ENCODE results near the gene RASL10B.
"Not testable (repeated sequence)": the region's sequence is repeated elsewhere in the genome, so short reads cannot be mapped to it uniquely, and the experiment has no call there.

The RASL10B gene

GRCh38 chr17:35731239-35731916 lies at the start of gene RASL10B:
RASL10B (plus strand) TSS chr17:35731639; CDS start chr17:35735185, 3,546 bp downstream.
- Mint-ChIP-seq H3K27ac (no peak within 1 kb of the TSS), H3K4me3 (peak within 1 kb of the TSS; percentile 70), H3K4me1 (peaks cover 11% of the 10 kb centered on the region), H3K36me3 (peaks cover 14% of the 10 kb centered on the region), H3K27me3 (peaks cover 9% of the 10 kb centered on the region), H3K9me3 (no peaks in the 10 kb centered on the region)
- ATAC-seq, result peak; percentile 59

- Mint-ChIP-seq H3K27ac (no peak overlapping the region), H3K9me3 (no peaks in the 10 kb centered on the region), H3K27me3 (no peaks in the 10 kb centered on the region), H3K4me3 (no peak overlapping the region), H3K4me1 (no peaks in the 10 kb centered on the region), H3K36me3 (peaks cover 68% of the 10 kb centered on the region)
- ATAC-seq, result no peak
These were observed 47.8 kb upstream of the RASL10B start for GRCh38 chr17:35683591-35683990.

GRCh38 chr17:35684055-35684802 lies 47.2 kb upstream of the RASL10B start:
- H3K36me3 Mint-ChIP-seq, result peaks cover 68% of the 10 kb centered on the region
- H3K9me3 Mint-ChIP-seq, result no peaks in the 10 kb centered on the region
- ATAC-seq, result no peak
- H3K4me3 Mint-ChIP-seq, result no peak overlapping the region
- H3K27me3 Mint-ChIP-seq, result no peaks in the 10 kb centered on the region
- H3K27ac Mint-ChIP-seq, result no peak overlapping the region
- no peaks in the 10 kb centered on the region for H3K4me1 Mint-ChIP-seq

- no peak overlapping the region for H3K27ac Mint-ChIP-seq
- no peak overlapping the region for H3K4me3 Mint-ChIP-seq
- H3K36me3 Mint-ChIP-seq, result peaks cover 50% of the 10 kb centered on the region
- H3K4me1 Mint-ChIP-seq, result no peaks in the 10 kb centered on the region
- no peaks in the 10 kb centered on the region for H3K27me3 Mint-ChIP-seq
- H3K9me3 Mint-ChIP-seq, result peaks cover 4% of the 10 kb centered on the region
- ATAC-seq, result no peak
These were observed 38.8 kb upstream of the RASL10B start for GRCh38 chr17:35692512-35693210.

GRCh38 chr17:35693662-35694061 lies 37.8 kb upstream of the RASL10B start:
- Mint-ChIP-seq H3K4me1 (no peaks in the 10 kb centered on the region), H3K36me3 (peaks cover 40% of the 10 kb centered on the region), H3K27me3 (no peaks in the 10 kb centered on the region), H3K9me3 (peaks cover 4% of the 10 kb centered on the region), H3K27ac (no peak overlapping the region), H3K4me3 (no peak overlapping the region)
- ATAC-seq, result no peak

- H3K4me1 Mint-ChIP-seq, result no peaks in the 10 kb centered on the region
- H3K27me3 Mint-ChIP-seq, result no peaks in the 10 kb centered on the region
- H3K27ac Mint-ChIP-seq, result no peak overlapping the region
- peaks cover 31% of the 10 kb centered on the region for H3K36me3 Mint-ChIP-seq
- ATAC-seq, result no peak
- no peak overlapping the region for H3K4me3 Mint-ChIP-seq
- peaks cover 1% of the 10 kb centered on the region for H3K9me3 Mint-ChIP-seq
These were observed 36.5 kb upstream of the RASL10B start for GRCh38 chr17:35694906-35695305.

GRCh38 chr17:35695613-35696012 lies 35.8 kb upstream of the RASL10B start:
- no peak overlapping the region for H3K4me3 Mint-ChIP-seq
- no peaks in the 10 kb centered on the region for H3K4me1 Mint-ChIP-seq
- no peak for ATAC-seq
- no peaks in the 10 kb centered on the region for H3K9me3 Mint-ChIP-seq
- H3K27me3 Mint-ChIP-seq, result no peaks in the 10 kb centered on the region
- peaks cover 29% of the 10 kb centered on the region for H3K36me3 Mint-ChIP-seq
- H3K27ac Mint-ChIP-seq, result no peak overlapping the region

- Mint-ChIP-seq H3K9me3 (peaks cover 7% of the 10 kb centered on the region), H3K27ac (no peak overlapping the region), H3K27me3 (no peaks in the 10 kb centered on the region), H3K4me3 (no peak overlapping the region), H3K36me3 (peaks cover 48% of the 10 kb centered on the region), H3K4me1 (no peaks in the 10 kb centered on the region)
- ATAC-seq, result no peak
These were observed 32.6 kb upstream of the RASL10B start for GRCh38 chr17:35698800-35699199.

- H3K36me3 Mint-ChIP-seq, result peaks cover 54% of the 10 kb centered on the region
- no peak overlapping the region for H3K27ac Mint-ChIP-seq
- no peak overlapping the region for H3K4me3 Mint-ChIP-seq
- no peak for ATAC-seq
- H3K9me3 Mint-ChIP-seq, result peaks cover 7% of the 10 kb centered on the region
- H3K27me3 Mint-ChIP-seq, result no peaks in the 10 kb centered on the region
- H3K4me1 Mint-ChIP-seq, result peaks cover 6% of the 10 kb centered on the region
These were observed 31.3 kb upstream of the RASL10B start for GRCh38 chr17:35700150-35700549.

GRCh38 chr17:35701491-35701890 lies 29.9 kb upstream of the RASL10B start:
- Mint-ChIP-seq H3K4me3 (no peak overlapping the region), H3K36me3 (peaks cover 52% of the 10 kb centered on the region), H3K9me3 (peaks cover 7% of the 10 kb centered on the region), H3K27me3 (no peaks in the 10 kb centered on the region), H3K27ac (peak overlapping the region; percentile 18), H3K4me1 (peaks cover 12% of the 10 kb centered on the region)
- no peak for ATAC-seq

- ATAC-seq, result not testable (repeated sequence)
- H3K36me3 Mint-ChIP-seq, result peaks cover 58% of the 10 kb centered on the region
These were observed 28.1 kb upstream of the RASL10B start for GRCh38 chr17:35703308-35703707.

GRCh38 chr17:35705230-35705629 lies 26.2 kb upstream of the RASL10B start:
- H3K27me3 Mint-ChIP-seq, result no peaks in the 10 kb centered on the region
- peaks cover 7% of the 10 kb centered on the region for H3K9me3 Mint-ChIP-seq
- H3K4me1 Mint-ChIP-seq, result peaks cover 39% of the 10 kb centered on the region
- ATAC-seq, result no peak
- H3K36me3 Mint-ChIP-seq, result peaks cover 53% of the 10 kb centered on the region
- no peak overlapping the region for H3K27ac Mint-ChIP-seq
- H3K4me3 Mint-ChIP-seq, result no peak overlapping the region

More at GRCh38 chr17:35703308-35703707, 28.1 kb upstream of the RASL10B start:
- H3K9me3 Mint-ChIP-seq, H3K27ac Mint-ChIP-seq, H3K27me3 Mint-ChIP-seq, H3K4me3 Mint-ChIP-seq: not testable (repeated sequence)
- H3K4me1 Mint-ChIP-seq, result peaks cover 29% of the 10 kb centered on the region

- Mint-ChIP-seq H3K36me3 (peaks cover 56% of the 10 kb centered on the region), H3K4me3 (no peak overlapping the region), H3K27me3 (no peaks in the 10 kb centered on the region), H3K4me1 (peaks cover 39% of the 10 kb centered on the region), H3K9me3 (peaks cover 7% of the 10 kb centered on the region), H3K27ac (no peak overlapping the region)
- ATAC-seq, result no peak
These were observed 25.7 kb upstream of the RASL10B start for GRCh38 chr17:35705705-35706104.

GRCh38 chr17:35708149-35708548 lies 23.3 kb upstream of the RASL10B start:
- no peak for ATAC-seq
- Mint-ChIP-seq H3K9me3 (no peaks in the 10 kb centered on the region), H3K36me3 (peaks cover 45% of the 10 kb centered on the region), H3K27me3 (no peaks in the 10 kb centered on the region), H3K27ac (peak overlapping the region; percentile 13), H3K4me3 (no peak overlapping the region), H3K4me1 (peaks cover 39% of the 10 kb centered on the region)

GRCh38 chr17:35708951-35709350 lies 22.5 kb upstream of the RASL10B start:
- Mint-ChIP-seq H3K27me3 (no peaks in the 10 kb centered on the region), H3K4me3 (no peak overlapping the region), H3K4me1 (peaks cover 39% of the 10 kb centered on the region), H3K27ac (no peak overlapping the region), H3K36me3 (peaks cover 45% of the 10 kb centered on the region), H3K9me3 (no peaks in the 10 kb centered on the region)
- ATAC-seq, result peak; percentile 51
